SIG-M5 (cell line): ENCODE results near the gene MSI2.

Source experiments
- DNase-seq: peaks from one replicate; lab custom pipeline; 2025; lab: John Stamatoyannopoulos, UW

Gene MSI2

DNA sequence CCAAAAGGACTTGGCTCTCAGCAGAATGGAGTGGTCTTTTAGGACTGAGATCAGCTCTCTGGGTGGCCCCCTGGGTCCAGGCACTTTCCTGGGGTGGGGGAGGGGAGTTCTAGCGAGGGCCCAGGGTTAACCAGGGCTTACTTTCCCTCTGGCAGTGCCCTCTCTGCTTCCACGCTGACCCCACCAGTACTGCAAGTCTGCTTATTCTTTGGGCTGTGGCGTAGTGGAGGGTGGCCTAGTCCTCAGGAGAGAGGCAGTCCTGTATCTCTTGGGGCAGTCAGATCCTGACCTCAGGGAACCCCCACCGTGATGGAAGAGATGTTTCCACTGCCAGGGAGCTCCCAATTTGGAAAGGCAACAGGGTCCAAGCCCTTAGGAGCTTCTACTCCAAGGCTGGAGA is 409.4 kb downstream of the MSI2 start:
- DNase-seq = no peak

DNA sequence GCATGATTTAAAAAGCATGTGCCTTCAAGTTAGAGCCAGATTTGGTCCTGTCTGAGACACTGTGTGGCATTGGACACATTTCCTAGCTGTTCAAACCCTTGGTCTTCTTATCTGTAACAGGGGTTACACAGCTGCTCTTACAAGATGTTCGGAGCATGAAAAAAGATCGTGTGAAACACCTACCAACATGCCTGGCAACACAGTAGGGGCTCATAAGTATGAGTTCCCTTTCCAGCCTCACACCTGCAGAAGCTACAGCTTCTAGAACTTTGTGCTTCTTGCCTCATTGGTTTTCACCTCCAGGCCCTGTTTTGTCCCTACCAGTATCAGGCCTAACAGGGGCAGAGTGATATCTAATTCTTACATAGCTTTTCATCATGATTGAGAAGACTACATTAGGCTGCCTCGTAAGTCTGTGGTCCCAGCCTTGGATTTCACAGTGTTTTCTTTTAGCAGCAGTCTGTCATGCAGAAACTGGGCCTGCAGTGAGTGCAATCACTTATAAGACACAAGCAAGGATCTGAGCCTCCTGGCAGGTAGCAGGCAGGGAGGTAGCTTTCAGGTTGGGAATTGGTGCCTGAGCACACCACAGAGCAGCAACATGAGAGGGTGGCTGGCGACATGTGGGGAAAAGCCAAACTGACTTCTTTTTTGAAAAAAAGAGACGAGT is 410.0 kb downstream of the MSI2 start:
- DNase-seq = no peak

DNA sequence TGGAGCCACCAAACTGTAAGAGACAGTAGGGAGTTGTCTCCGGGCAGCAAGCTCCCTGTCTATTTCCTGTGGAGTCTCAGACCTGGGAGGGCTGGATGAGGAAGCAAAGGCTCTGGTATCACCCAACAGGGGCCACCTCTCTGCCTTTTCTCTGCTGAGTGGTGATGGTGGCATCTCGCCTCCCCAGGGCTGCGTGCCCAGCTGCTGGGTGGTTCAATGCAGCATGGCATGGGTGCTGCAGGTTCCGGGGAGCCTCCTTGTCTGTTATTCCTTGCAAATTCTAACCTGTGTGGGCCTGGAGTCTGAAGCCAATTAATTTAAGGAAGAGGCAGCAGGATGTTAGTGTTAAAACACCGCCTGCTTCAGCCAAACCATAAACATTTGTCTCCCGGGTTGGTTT is 410.6 kb downstream of the MSI2 start:
- no peak for DNase-seq

DNA sequence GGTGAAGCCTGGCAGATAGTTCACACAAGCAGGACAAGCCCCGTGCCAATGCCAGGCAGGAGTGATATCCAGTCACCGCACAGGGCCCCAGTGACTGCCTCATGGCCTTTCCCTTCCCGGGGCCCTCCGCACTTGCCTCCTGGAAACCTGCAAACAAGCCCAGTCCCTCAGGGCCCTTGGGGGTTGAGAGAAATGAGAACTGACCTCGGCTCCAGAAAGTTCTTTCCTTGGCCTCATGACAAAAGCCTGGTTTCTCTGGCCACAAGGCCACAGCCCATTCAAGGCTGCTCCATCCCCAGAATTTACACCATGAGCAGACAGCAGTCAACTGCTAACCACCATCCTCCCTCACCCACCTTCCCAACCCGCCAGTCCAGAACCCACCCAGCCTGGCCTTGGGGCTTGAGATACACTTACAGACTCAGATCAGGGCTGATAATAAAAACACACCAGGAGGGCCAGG is 411.2 kb downstream of the MSI2 start:
- no peak for DNase-seq

DNA sequence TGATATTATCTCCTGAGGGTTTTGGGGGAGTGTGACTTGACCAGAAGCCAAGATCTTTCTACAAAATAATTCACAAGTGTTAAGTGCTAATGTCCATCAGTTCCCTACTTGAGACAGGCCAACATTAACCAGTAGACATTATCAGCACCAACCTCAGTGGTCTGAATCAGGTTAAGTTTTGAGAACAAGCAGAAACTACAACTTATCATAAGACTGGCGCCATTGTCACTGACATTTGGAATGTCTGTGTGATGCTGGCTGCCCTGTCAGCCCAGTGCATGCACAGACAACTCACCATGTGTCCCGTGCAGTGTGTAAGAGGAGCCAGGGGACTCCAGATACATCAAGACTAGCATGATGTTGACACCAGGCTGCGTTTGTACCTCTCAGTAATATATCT is 412.0 kb downstream of the MSI2 start:
- DNase-seq = no peak

DNA sequence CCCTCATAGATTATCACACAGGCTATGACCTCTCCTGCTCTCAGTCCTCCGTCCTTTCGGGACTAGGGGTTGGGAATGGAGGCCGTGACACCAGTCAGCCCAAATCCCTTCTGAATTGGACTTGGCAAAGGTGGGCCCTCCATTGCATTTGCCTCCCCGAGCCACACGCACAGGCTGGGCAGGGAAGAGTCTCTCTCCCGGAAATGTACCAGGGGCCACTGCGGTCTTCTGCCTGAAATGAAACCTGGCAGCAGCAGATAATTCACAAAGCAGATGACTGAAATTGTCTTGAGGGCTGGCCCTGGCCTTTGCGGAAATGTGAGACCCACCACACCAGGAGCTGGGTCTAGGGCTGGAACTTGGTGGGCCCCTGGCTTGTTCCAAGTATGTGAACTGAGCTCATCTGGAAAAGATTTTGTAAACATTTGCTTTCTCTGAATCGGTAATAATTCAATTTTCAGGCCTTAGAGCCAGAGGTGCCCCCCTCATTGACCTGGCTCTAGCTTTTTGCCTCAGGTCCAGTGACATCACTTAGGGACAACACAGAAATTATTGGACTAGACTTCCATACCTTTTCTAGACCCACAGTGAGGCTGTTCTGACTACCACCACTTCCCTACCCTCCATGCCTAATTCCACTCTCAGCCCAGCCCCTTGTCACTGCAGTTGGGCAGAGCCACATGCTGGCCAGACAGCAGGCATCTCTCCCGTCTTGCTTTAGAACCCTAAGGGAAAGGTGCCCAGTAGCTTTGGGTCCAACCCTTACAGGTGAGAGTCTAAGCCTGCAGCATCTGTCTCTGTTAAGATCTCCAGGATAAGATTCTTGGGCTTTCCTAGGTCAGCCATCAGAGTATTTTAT is 413.6 kb downstream of the MSI2 start:
- DNase-seq = no peak

DNA sequence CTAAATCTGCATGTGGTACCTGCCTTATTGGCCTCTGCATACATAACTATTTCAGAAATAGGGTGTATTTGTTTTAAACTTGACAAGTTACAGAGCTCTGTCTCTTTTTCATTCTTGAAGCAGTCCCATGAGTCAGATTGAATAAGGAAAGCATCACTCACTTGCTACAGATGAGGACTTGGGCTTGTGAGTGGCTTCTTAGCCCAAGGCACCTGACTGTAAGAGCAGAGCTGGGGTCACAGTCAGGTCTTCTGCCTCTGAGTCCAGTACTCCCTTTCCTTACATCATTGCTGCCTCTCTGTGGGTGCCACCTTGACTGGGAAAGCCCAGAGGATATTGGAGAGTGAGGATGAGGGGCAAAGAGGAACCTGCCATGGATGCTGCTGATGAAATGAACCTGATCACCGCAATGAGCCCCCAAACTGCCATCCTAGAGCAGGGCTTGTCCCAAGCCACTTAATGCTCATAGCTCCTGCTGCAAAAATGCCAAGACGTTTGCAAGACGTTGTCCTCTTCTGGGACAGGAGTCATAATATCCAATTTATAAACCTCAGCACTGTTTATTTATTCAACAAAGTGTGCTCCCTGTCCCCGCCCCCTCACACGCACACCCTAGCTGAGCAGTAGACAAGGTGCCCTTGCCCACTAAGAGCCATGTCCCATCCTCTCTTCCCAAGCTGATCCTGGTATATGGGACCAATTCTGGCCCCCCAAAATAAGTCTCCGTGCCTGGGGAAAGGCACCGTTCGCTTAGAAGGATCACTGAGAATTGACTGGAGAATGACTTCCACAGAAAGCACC is 414.6 kb downstream of the MSI2 start:
- no peak for DNase-seq

DNA sequence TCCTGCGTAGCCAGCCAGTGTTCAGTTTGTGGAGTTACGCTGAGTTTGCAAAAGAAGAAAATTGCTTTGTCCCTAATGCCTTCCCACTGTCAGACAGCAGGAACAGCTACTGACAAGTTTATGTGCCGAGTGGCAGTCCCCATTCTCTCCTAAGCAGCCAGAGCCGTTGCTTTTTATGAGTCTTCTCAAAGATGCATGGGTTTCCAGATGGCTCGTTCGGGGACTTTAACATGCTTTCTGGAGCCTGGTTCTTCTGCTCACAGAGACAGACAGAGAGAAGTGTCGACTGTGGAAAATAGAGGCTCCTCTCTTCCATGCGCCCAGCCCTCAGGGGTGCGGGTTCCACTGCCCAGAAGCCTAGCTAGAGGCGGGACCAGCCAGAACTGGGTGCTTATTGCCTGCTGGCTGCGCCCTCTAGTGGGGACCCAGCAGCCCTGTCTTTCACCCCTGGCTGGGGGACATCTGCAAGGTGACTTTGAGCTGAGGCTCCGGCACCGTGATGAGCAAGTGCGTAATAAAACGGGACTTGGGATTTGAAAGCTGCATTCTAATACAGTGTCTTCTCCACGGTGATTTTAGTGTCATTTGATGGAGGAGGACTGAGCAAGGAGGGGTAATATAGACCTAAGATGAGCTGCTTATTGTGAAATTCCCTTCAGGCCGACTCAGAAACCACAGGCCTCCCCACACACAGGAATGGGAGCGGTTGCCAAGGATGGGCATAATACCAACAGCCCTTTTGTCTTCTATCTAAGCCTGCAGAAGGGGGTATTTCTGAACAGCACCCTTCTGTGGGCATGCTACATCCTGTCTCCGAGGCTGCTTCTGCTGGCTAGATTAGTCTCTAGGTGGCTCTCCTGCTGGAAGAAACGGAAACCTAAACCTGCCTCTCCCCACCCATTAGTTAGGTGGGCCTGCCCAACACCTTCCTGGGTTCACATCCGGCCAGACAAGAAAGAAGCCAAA is 415.6 kb downstream of the MSI2 start:
- no peak for DNase-seq

DNA sequence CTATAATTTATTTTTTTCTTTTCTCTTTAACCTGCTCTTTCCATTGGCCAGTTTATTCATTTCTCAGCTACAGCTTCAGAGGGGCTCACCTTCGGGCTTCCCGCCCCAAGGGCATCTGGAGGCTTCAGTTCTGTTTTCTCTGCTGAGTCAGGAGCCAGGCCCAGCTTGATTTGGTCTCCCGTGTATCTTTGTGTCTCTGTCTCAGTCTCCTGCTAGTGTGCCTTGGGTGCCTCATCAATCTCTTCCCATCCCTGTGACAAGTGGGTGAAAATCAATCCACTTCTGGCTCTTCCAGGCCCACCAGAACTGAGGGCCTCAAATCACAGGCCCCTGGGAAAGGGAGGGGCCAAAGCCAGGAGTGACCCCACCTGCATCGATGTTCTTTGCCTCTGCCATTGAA is 416.6 kb downstream of the MSI2 start:
- DNase-seq = no peak

DNA sequence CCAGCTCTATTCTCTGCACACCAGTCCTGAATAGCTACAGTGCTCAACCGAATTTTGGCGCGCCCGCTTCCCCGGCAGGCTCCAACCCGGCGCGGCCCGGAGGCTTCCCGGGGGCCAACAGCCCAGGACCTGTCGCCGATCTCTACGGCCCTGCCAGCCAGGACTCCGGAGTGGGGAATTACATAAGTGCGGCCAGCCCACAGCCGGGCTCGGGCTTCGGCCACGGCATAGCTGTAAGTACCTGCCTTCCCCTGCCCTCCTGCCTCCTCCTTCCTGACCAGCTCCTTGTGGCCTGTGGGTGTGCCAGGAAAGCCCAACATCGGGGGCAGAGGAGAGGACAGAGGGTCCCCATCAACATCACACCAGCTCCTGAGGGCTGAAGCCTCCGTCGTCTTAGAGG is 418.6 kb downstream of the MSI2 start:
- DNase-seq = no peak

DNA sequence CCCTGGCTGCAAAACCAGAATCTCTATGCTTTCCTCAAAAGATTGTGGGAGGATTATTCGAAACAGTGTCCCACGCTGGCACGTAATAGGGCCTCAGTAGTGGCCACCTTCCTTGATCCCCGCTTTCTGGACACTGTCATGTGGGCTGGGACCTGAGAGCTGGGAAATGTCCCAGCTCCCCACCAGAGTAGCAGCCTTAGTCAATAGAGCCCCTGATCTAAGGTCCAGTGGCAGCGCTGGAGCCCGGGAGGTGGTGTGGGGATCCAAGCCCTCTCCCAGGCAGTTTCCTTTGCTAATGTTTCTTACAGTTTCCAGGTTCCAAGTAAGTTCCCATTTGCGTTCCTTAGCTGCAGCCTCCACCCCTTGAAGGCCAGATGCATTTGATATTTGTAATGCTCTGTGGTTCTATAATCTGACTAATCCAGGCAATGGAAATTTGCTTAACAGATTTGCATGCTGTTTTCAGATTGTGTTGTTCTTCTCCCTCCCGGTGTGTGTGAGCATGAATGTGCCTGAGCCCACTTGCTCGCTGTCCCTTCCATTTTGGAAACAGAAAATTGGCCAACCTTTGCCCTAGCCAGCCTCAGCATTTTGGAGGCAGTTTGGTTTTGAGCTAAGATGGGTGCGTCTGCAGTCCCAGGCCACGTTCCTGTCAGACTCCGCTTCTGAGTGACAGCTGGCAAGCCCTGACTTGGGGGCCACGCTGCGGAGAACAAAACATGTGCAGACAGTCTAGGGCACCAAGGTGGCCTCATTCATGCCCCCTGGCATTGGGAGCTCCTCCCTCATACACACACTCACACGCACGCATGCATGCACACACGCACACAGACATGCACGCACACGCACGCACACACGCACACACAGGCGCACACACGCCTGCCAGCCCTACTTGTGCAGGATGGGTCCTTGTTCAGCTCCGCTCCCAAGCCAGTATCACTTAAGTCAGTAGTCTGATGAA is 419.4 kb downstream of the MSI2 start:
- DNase-seq = no peak

DNA sequence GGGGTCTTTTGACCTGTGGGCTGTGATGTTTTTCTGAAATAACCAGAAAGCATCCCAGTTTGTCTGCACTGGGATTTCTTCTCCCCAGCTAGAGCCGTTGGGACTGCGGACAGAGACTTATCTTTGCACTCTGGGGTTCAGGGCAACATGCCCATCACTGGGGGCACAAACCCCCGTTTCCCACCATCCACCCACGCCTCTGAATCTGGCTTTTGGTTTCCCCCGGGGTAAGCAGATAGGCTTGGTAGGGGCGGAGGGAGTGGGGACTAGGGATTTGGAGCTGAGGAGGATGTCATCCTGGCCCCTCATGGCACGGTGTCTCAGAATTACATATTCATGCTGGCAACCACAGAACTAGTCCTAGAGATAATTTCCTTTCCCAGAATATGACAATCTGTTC is 420.2 kb downstream of the MSI2 start:
- DNase-seq = no peak

DNA sequence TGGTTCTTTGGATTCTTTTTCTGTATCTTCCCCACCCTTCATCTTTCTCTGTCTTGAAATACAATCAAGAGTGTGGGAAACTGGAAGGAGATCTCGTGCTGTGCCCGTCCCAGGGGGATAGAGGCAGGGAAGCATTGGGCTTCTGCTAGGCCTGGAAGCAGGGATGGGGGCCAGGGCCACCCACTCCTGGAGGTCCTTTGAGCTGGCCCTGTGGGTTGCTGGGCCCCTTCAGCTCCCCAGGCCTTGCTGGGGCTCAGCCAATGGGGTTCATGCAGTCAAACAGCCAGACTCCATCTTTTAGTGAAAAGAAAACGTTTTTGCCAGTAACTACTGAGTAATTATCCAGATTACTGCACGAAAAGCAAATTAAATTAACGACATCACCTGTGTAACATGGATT is 421.0 kb downstream of the MSI2 start:
- no peak for DNase-seq

DNA sequence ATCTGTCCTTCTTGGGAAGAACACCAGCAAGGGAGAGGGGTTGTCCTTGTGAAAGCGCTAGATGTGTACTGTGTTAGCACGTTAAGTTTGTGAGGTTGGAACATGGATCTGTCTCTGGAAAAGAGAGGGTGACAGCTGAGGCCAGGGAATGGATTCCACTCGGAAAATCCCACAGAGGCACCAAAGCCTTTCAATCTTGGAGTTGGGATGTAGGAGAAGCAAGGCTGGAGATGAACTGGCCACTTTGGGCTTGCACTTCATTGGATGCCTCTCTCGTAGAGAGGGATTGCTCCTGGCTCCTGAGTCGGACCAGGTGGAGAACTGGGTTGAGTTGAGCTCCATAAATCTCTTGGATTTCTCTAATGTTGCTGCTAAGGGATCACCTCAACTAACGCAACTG is 421.5 kb downstream of the MSI2 start:
- no peak for DNase-seq

DNA sequence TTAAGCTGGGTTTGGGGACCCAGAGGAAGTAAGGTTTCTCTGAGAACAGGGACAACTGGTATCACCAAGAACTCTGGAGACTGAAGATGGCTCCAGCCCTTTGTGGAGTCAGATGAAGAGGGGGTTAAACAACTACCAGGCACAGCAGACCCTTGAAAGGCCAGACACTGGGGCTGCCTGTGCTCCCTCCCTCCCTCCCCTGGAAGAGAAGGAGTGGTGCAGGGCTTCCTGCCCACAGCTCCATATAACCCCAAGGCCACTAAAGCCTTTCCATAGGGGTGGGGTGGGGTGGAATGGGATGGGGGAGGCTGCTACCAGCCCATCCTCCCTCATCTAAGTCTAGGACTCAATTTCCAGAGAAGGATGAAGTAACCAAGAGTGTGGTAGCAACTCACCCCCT is 422.1 kb downstream of the MSI2 start:
- DNase-seq = no peak

DNA sequence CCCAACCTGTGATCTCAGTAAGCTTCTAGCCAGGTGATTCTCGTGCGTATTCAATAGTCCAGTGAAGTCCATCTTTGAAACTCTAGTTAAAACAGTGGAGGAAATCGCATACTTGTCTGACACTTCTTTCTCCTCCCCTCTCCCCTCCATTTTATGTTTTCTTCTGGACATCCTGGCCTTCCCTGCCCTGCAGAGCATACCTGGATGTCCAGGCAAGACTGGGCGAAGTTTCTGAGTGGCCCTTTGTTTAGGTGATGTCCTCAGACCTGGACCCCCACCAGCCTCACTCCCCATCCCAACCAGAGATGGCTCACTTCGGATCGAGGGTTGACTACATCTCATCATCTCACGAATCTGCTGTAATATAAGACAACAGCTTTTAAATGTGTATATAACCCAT is 423.0 kb downstream of the MSI2 start:
- no peak for DNase-seq

DNA sequence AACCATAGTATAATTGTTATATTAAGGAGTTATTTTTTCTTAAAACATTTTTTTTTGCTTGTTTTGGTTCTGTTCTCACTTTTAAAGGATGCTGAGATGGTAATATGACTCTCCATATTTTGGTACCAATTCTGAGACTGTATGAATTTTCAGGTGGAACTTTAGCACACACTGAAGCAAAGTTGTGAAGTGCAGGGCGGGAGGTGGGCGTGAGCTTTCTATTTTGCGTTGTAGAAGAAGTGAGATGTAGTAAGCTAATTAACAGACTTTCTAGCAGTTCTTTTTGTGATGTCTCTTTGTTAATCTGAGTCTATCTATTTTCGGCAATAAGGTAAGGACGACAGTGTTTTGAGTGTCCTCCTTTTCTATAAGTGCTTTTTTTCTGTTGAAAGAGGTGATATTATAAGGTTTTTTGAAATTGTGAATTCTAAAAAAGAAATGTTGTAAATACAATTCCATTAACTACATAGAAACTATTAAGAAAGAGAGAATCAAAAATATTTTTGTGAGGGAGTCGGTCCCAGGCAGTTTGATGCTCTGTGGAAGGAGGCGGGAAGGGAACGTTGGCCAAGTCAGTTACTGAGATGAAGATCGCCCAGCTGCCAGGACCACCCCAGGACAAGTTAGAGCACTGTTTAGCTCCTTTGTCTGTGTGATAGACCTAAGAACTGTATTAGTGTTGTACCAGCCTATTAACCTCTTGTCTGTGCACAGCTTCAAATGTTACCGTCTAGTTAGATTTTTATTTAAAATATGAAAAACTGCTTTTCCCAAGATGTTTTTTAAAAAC is 423.8 kb downstream of the MSI2 start:
- no peak for DNase-seq

DNA sequence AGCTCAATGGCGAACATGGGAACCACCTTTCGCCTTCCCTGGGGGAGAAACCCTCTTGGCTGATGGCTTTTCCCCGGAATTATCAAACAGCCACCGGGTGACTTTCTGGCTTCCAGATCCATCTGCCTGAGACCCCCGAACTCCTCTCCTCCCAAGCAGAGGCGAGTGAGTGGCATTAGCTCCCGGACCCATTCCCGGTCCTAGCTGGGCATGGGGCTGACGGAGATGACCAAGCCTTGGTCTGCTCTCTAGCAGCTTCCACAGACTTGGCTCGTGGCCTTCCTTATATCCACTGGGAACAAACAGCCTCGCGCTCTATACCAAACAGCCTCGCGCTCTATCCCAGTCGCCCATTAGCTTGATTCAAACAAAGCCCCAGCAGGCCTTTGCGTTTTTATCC is 426.4 kb downstream of the MSI2 start:
- no peak for DNase-seq

DNA sequence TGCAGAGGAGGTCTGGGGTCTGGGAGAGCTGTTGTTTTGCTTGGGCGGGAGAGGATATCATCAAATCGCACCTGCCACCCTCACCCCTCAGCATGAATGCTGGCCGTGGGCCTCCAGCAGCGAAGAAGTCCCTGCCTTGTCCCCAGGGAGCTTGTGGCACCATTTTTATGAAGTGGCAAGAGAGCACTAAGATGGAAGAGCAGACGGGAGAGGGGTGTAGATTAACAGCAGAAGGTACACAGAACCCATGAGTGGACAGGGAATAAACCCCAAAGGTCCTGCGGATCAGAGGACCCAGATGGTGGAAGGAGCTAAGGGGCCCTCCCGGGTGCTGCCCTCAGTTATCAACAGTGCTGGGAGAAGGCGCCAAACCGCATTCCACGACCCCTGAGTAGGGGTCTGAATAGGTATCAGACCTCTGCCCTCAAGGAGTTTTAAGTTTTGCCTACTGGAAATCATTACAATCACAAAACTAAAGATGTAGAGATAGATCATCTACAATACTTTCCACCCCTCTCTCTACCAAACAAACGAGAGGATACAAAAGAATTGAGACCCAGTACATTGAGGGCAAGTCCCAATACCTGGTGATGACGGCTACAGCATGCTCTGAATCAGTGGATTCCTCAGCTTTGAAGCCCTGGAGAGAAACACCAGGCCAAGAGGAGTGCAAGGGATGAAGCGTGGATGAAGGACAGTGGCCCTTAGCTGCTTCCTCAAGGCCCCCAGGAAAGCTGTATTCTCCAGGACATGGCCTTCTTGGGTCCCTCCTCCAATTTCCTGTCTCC is 428.6 kb downstream of the MSI2 start:
- DNase-seq = no peak
